Measurements from ENCODE around the gene CXXC5.
"Not testable (repeated sequence)": the region's sequence is repeated elsewhere in the genome, so short reads cannot be mapped to it uniquely, and the experiment has no call there.

The CXXC5 gene

GRCh38 chr5:139712412-139712811, 64.3 kb downstream of the CXXC5 start:
- no peak for DNase-seq (ENCODE audit: low read depth)
- H3K4me3 ChIP-seq (ENCODE audit: control insufficient read depth, low read depth, low read length): no peak overlapping the region
- TF ChIP-seq CTCF (IDR thresholded peaks at IDR 0.05; ENCODE audit: control insufficient read depth, insufficient read depth, low read depth, low read length, missing control alignments): no peak

DNA sequence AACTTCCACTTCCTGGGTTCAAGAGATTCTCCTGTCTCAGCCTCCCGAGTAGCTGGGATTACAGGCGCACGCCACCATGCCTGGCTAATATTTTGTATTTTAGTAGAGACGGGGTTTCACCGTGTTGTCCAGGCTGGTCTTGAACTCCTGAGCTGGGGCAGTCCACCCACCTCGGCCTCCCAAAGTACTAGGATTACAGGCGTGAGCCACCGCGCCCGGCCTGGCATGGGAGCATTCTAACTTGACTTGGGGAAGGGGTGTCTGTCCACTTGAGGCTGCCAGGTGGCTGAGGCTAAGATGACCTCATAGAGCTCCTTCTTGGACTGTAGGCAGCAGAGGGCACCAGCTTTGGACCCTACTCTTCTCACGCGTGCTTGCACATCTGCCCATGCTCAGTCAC, 65.7 kb downstream of the CXXC5 start:
- not testable (repeated sequence) for H3K4me3 ChIP-seq (ENCODE audit: control insufficient read depth, low read depth, low read length); DNase-seq (ENCODE audit: low read depth)

DNA sequence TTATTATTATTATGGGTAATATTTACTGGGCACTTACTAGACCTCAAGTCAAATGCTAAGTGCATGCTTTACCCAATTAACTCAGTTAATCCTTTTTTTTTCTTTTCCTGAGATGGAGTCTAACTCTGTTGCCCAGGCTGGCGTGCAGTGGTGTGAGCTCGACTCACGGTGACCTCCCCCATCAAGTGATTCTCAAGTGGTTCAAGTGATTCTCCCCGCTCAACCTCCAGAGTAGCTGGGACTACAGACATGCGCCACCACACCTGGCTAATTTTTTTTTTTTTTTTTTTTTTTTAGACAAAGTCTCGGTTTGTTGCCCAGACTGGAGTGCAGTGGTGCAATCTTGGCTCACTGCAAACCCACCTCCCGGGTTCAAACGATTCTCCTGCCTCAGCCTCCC, 69.1 kb downstream of the CXXC5 start:
- H3K4me3 ChIP-seq (ENCODE audit: control insufficient read depth, low read depth, low read length): no peak overlapping the region
- TF ChIP-seq CTCF (IDR thresholded peaks at IDR 0.05; ENCODE audit: control insufficient read depth, insufficient read depth, low read depth, low read length, missing control alignments): no peak
- no peak for DNase-seq (ENCODE audit: low read depth)

DNA sequence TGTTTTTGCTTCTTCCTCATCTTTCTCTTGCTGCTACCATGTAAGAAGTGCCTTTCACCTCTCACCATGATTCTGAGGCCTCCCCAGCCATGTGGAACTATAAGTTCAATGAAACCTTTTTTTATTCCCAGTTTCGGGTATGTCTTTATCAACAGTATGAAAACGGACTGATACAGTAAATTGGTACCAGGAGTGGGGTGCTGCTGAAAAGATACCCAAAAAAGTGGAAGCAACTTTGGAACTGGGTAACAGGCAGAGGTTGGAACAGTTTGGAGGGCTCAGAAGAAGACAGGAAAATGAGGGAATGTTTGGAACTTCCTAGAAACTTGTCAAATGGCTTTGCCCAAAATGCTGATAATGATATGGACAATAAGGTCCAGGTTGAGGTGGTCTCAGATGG, 70.3 kb downstream of the CXXC5 start:
- not testable (repeated sequence) for DNase-seq (ENCODE audit: low read depth); H3K4me3 ChIP-seq (ENCODE audit: control insufficient read depth, low read depth, low read length)

DNA sequence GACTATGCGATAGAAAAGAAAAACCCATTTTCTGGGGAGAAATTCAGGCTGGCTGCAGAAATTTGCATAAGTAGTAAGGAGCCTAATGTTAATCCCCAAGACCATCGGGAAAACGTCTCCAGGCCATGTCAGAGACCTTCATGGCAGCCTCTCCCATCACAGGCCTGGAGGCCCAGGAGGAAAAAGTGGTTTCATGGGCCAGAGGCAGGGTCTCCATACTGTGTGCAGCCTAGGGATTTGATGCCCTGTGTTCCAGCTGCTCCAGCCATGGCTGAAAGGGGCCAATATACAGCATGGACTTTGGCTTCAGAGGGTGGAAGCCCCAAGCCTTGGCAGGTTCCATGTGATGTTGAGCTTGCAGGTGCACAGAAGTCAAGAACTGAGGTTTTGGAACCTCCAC, 71.8 kb downstream of the CXXC5 start:
- DNase-seq (ENCODE audit: low read depth); H3K4me3 ChIP-seq (ENCODE audit: control insufficient read depth, low read depth, low read length): not testable (repeated sequence)

GRCh38 chr5:139723986-139724587, 75.9 kb downstream of the CXXC5 start:
- DNase-seq (ENCODE audit: low read depth): no peak
- TF ChIP-seq CTCF (IDR thresholded peaks at IDR 0.05; ENCODE audit: control insufficient read depth, insufficient read depth, low read depth, low read length, missing control alignments): no peak
- no peak overlapping the region for H3K4me3 ChIP-seq (ENCODE audit: control insufficient read depth, low read depth, low read length)

GRCh38 chr5:139725073-139725830, 77.1 kb downstream of the CXXC5 start:
- DNase-seq (ENCODE audit: low read depth): no peak
- no peak for TF ChIP-seq CTCF (IDR thresholded peaks at IDR 0.05; ENCODE audit: control insufficient read depth, insufficient read depth, low read depth, low read length, missing control alignments)

DNA sequence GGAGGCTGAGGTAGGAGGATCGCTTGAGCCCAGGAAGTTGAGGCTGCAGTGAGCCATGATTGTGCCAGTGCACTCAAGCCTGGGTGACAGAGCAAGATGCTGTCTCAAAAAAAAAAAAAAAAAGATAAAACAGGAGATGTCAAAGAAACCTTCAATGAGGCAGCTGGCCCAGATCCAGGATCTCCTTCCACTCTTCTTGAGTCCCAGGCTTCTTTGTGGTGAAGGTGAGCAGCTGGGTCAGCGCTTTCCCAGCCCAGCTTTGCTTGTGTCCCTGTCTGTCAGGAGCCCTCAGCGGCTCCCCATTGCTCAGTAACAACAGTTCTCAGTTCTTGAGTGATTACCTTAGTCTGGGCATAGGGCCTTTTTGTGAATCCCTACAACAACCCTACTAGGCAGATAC, 78.1 kb downstream of the CXXC5 start:
- H3K4me3 ChIP-seq (ENCODE audit: control insufficient read depth, low read depth, low read length): no peak overlapping the region
- TF ChIP-seq CTCF (IDR thresholded peaks at IDR 0.05; ENCODE audit: control insufficient read depth, insufficient read depth, low read depth, low read length, missing control alignments): no peak
- no peak for DNase-seq (ENCODE audit: low read depth)

More at GRCh38 chr5:139725073-139725830, 77.1 kb downstream of the CXXC5 start:
- H3K4me3 ChIP-seq (ENCODE audit: control insufficient read depth, low read depth, low read length): no peak overlapping the region

GRCh38 chr5:139727615-139728014, 79.5 kb downstream of the CXXC5 start:
- DNase-seq (ENCODE audit: low read depth); H3K4me3 ChIP-seq (ENCODE audit: control insufficient read depth, low read depth, low read length): not testable (repeated sequence)

Measured in AG09309 (cell line).